ENCODE results near the gene ATP10D. TPM values are rescaled to one million over a fixed set of nuclear protein-coding genes. Genes with fewer than 3 reads are reported as not detected.
"Not testable (repeated sequence)": the region's sequence is repeated elsewhere in the genome, so short reads cannot be mapped to it uniquely, and the experiment has no call there.

The ATP10D gene
- total RNA-seq, 4 donors from 2014 or later, result 4.4 to 15.7 (median 10.0) TPM

GRCh38 chr4:47550899-47551548 lies 65.9 kb downstream of the ATP10D start:
- H3K27me3 ChIP-seq, result no peaks in the 10 kb centered on the region
- H3K36me3 ChIP-seq, result peaks cover 0 to 21% (median 0%) of the 10 kb centered on the region in 3 donors
- H3K4me3 ChIP-seq, result no peak overlapping the region
- H3K9me3 ChIP-seq, result no peaks in the 10 kb centered on the region
- TF ChIP-seq CTCF (IDR thresholded peaks at IDR 0.05) (no peak), POLR2A (IDR thresholded peaks at IDR 0.05) (no peak)
- no peak overlapping the region for H3K27ac ChIP-seq
- DNase-seq, result no peak
- H3K4me1 ChIP-seq, result no peaks in the 10 kb centered on the region

DNA sequence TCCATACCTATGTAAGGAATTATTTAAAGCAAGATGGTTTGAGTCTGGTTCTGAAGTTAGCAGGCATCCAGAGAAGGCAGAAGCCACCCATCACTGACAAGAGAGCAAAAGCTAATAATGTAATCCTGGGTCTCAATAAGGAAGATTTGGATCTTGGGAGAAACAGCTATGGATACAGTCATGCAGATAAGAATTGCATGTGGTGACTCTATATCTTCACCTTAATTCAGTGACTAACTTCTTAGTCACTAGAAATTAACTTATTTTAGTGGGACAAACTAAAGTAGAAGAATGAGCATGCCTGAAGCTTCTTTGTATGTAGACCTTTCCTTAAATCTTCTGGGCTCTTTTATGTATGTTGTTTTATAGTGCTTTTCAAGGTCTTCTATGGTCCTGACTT lies 66.6 kb downstream of the ATP10D start:
- H3K27ac ChIP-seq, result no peak overlapping the region
- H3K4me1 ChIP-seq, result no peaks in the 10 kb centered on the region
- H3K4me3 ChIP-seq, result no peak overlapping the region
- H3K36me3 ChIP-seq, result peaks cover 0 to 16% (median 0%) of the 10 kb centered on the region in 3 donors
- no peaks in the 10 kb centered on the region for H3K9me3 ChIP-seq
- DNase-seq, result no peak
- no peak for TF ChIP-seq CTCF (IDR thresholded peaks at IDR 0.05)
- TF ChIP-seq POLR2A (IDR thresholded peaks at IDR 0.05), result no peak
- H3K27me3 ChIP-seq, result no peaks in the 10 kb centered on the region

DNA sequence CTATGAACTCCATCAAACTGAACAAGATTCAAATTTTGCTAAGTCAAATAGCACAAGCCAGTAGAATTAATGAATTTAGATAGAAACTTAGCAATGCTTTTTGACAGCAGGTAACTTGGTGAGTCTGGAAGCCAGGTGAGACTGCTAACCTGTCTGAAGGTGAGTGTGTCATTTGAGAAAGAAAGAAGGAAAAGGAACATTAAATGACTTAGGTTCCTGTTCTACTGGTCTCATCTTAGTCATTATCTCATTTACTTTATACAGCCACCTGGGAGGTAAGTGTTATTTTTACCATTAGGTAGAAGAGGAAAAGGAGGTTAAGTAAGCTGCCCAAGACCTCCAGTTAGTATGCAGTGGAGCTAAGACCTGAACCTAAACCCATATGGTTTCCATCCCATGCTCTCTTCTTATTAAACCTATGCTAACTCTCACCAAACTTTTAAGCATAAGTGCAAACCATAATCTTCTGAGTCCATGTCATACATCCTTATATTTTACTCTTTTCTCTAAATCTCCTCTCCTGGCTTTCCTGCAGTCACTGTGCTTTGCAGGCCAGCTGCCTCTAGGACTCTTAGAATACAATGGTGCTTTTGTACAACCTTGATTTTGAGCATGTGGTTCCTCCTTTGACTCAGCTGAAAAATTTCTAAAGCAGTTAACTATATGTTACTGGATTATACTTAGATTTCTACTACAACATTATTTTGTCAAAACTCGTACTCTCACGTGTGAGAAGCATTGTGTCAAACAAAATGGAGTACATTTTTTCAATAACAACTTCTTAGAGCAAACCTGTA lies 68.5 kb downstream of the ATP10D start:
- TF ChIP-seq CTCF (IDR thresholded peaks at IDR 0.05), result no peak
- TF ChIP-seq POLR2A (IDR thresholded peaks at IDR 0.05), result no peak
- H3K27ac ChIP-seq, result no peak overlapping the region
- H3K4me3 ChIP-seq, result no peak overlapping the region
- H3K4me1 ChIP-seq, result no peaks in the 10 kb centered on the region
- no peak for DNase-seq
- no peaks in the 10 kb centered on the region for H3K27me3 ChIP-seq
- H3K9me3 ChIP-seq, result no peaks in the 10 kb centered on the region
- H3K36me3 ChIP-seq, result peaks cover 0 to 9% (median 0%) of the 10 kb centered on the region in 3 donors

GRCh38 chr4:47555920-47556319 lies 70.8 kb downstream of the ATP10D start:
- not testable (repeated sequence) for H3K9me3 ChIP-seq, H3K4me3 ChIP-seq, H3K27me3 ChIP-seq, DNase-seq, H3K4me1 ChIP-seq, H3K27ac ChIP-seq
- H3K36me3 ChIP-seq, result peaks cover 0 to 13% (median 0%) of the 10 kb centered on the region in 3 donors

GRCh38 chr4:47557255-47557654 lies 72.2 kb downstream of the ATP10D start:
- H3K9me3 ChIP-seq, result no peaks in the 10 kb centered on the region
- no peaks in the 10 kb centered on the region for H3K4me1 ChIP-seq
- no peak overlapping the region for H3K27ac ChIP-seq
- H3K36me3 ChIP-seq, result peaks cover 0 to 15% (median 0%) of the 10 kb centered on the region in 3 donors
- H3K27me3 ChIP-seq, result no peaks in the 10 kb centered on the region
- TF ChIP-seq CTCF (IDR thresholded peaks at IDR 0.05) (no peak), POLR2A (IDR thresholded peaks at IDR 0.05) (no peak)
- no peak for DNase-seq
- no peak overlapping the region for H3K4me3 ChIP-seq

DNA sequence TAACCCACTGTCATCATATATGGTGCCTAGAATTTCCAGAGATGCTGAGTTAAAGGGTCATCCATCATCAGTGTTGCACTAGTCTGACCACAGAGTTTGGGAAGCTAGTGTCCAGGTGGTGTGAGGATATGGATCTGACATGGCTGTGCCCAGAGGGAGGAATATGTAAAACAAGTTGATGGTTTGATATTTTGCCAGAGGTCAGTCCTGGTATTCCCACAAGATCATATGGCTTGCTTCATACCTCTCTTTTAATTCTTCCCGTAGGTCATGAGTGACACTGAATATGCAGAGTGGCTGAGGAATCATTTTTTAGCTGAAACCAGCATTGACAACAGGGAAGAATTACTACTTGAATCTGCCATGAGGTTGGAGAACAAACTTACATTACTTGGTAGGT lies 75.6 kb downstream of the ATP10D start:
- no peak for TF ChIP-seq CTCF (IDR thresholded peaks at IDR 0.05)
- H3K27me3 ChIP-seq, result no peaks in the 10 kb centered on the region
- DNase-seq, result no peak
- H3K36me3 ChIP-seq, result peaks cover 0 to 15% (median 0%) of the 10 kb centered on the region in 3 donors
- no peaks in the 10 kb centered on the region for H3K4me1 ChIP-seq
- H3K27ac ChIP-seq, result no peak overlapping the region
- H3K9me3 ChIP-seq, result no peaks in the 10 kb centered on the region
- no peak overlapping the region for H3K4me3 ChIP-seq
